Adipose tissue (tissue), 3 donors: ENCODE measurements around the gene MAPKAP1. TPM values are rescaled to one million over a fixed set of nuclear protein-coding genes. Genes with fewer than 3 reads are reported as not detected.

Experiments
- H3K27ac ChIP-seq: one replicate; pipeline ENCODE4 v1.5.1; 2013; ENCODE audit warnings: low read depth, low read length
- WGBS, 3 donors: extraction: QIAGEN DNeasy Blood & Tissue Kit; methylation state at CpG; one replicate each; pipeline ENCODE4 v1.1.7; 2013; 5-methylcytosine and 5-hydroxymethylcytosine counted together
- polyA plus RNA-seq, 3 donors: library from polyadenylated mRNA; stranded (reverse); fragments of 200-250 nt; gene quantifications; one replicate each; pipeline ENCODE4 v1.2.3, GENCODE V29; 2013
- donor health status: healthy with polysubstance abuse.
- donor health status: Bipolar disorder and iron deficiency.
- donor health status: healthy.

MAPKAP1 gene
- polyA plus RNA-seq, 3 donors: 28.1 to 57.0 (median 50.5) TPM

GRCh38 chr9:125515983-125516940, 190.7 kb downstream of the MAPKAP1 start:
- WGBS, 3 donors: 86 to 93% (median 92%) methylated on average over 6 of the region's 6 CpGs
- H3K27ac ChIP-seq: no peak overlapping the region

- WGBS, 3 donors: 61 to 79% (median 77%) methylated on average over 5 of the region's 5 CpGs
- H3K27ac ChIP-seq: no peak overlapping the region
Measured at GRCh38 chr9:125515281-125515680, 191.7 kb downstream of the MAPKAP1 start.

- WGBS, 3 donors: 89 to 98% (median 96%) methylated on average over 4 of the region's 4 CpGs
- no peak overlapping the region for H3K27ac ChIP-seq
Measured at GRCh38 chr9:125514468-125514867, 192.5 kb downstream of the MAPKAP1 start.

- no peak overlapping the region for H3K27ac ChIP-seq
- 69 to 76% (median 69%) methylated on average over 13 of the region's 13 CpGs for WGBS, 3 donors
Measured at GRCh38 chr9:125513668-125514413, 193.2 kb downstream of the MAPKAP1 start.

GRCh38 chr9:125513303-125513667, 193.7 kb downstream of the MAPKAP1 start:
- no peak overlapping the region for H3K27ac ChIP-seq
- WGBS, 3 donors: 63 to 78% (median 69%) methylated on average over 2 of the region's 2 CpGs

GRCh38 chr9:125511789-125512660, 195.0 kb downstream of the MAPKAP1 start:
- 81 to 89% (median 87%) methylated on average over 17 to 18 of the region's 18 CpGs for WGBS, 3 donors
- no peak overlapping the region for H3K27ac ChIP-seq

GRCh38 chr9:125510980-125511379, 196.0 kb downstream of the MAPKAP1 start:
- WGBS, 3 donors: 81 to 87% (median 87%) methylated on average over 1 of the region's 1 CpG
- no peak overlapping the region for H3K27ac ChIP-seq

GRCh38 chr9:125509476-125509875, 197.5 kb downstream of the MAPKAP1 start:
- H3K27ac ChIP-seq: no peak overlapping the region
- 48 to 70% (median 69%) methylated on average over 5 of the region's 5 CpGs for WGBS, 3 donors

- WGBS, 3 donors: 96 to 100% (median 97%) methylated on average over 2 of the region's 2 CpGs
Measured at GRCh38 chr9:125508249-125508648, 198.8 kb downstream of the MAPKAP1 start.

GRCh38 chr9:125507226-125507625, 199.8 kb downstream of the MAPKAP1 start:
- WGBS, 3 donors: 90 to 98% (median 93%) methylated on average over 5 of the region's 5 CpGs
- no peak overlapping the region for H3K27ac ChIP-seq

More at GRCh38 chr9:125508249-125508648, 198.8 kb downstream of the MAPKAP1 start:
- no peak overlapping the region for H3K27ac ChIP-seq

GRCh38 chr9:125505988-125506438, 201.0 kb downstream of the MAPKAP1 start:
- WGBS, 3 donors: 66 to 87% (median 72%) methylated on average over 14 of the region's 14 CpGs
- no peak overlapping the region for H3K27ac ChIP-seq

- H3K27ac ChIP-seq: no peak overlapping the region
- WGBS, 3 donors: 91 to 100% (median 98%) methylated on average over 1 of the region's 1 CpG
Measured at GRCh38 chr9:125504616-125505015, 202.4 kb downstream of the MAPKAP1 start.

- WGBS, 3 donors: 50 to 80% (median 67%) methylated on average over 1 of the region's 1 CpG
- no peak overlapping the region for H3K27ac ChIP-seq
Measured at GRCh38 chr9:125497906-125498305, 209.1 kb downstream of the MAPKAP1 start.

- no peak overlapping the region for H3K27ac ChIP-seq
Measured at GRCh38 chr9:125497478-125497877, 209.5 kb downstream of the MAPKAP1 start.

- no peak overlapping the region for H3K27ac ChIP-seq
- WGBS, 3 donors: 88 to 94% (median 90%) methylated on average over 7 of the region's 7 CpGs
Measured at GRCh38 chr9:125496313-125496834, 210.6 kb downstream of the MAPKAP1 start.

GRCh38 chr9:125495172-125496119, 211.6 kb downstream of the MAPKAP1 start:
- WGBS, 3 donors: 83 to 93% (median 85%) methylated on average over 8 of the region's 8 CpGs
- H3K27ac ChIP-seq: no peak overlapping the region

GRCh38 chr9:125494653-125494915, 212.4 kb downstream of the MAPKAP1 start:
- H3K27ac ChIP-seq: no peak overlapping the region
- 95 to 100% (median 97%) methylated on average over 1 of the region's 1 CpG for WGBS, 3 donors
